GM23248 (cell line): ENCODE measurements around the gene EDC4. TPM values are rescaled to one million over a fixed set of nuclear protein-coding genes. Genes with fewer than 3 reads are reported as not detected.

Source experiments
- DNase-seq: peaks from one replicate; pipeline ENCODE4 v3.0.0-alpha.2; 2015
- H2AFZ ChIP-seq: fragments of 200-600 bp; sonication (generic); 2 replicates; pipeline ENCODE4 v1.6.1; 2016; ENCODE audit warnings: antibody characterized with exemption
- H3F3A ChIP-seq: fragments of 200-600 bp; sonication (generic); 2 replicates; pipeline ENCODE4 v1.6.1; 2016; ENCODE audit warnings: mild to moderate bottlenecking, antibody characterized with exemption, mixed run types; ENCODE audit not compliant: insufficient read depth
- H3K27ac ChIP-seq: fragments of 200-600 bp; sonication (generic); 2 replicates; pipeline ENCODE4 v1.5.1; 2016; ENCODE audit warnings: mild to moderate bottlenecking
- H3K27me3 ChIP-seq: fragments of 200-600 bp; sonication (generic); replicated peaks from 2 replicates; pipeline ENCODE4 v1.6.1; 2016; ENCODE audit warnings: mild to moderate bottlenecking; ENCODE audit not compliant: insufficient read depth
- H3K36me3 ChIP-seq: fragments of 200-600 bp; sonication (generic); 2 replicates; pipeline ENCODE4 v1.6.1; 2016; ENCODE audit warnings: low read depth, mild to moderate bottlenecking
- H3K4me1 ChIP-seq: fragments of 200-600 bp; sonication (generic); 2 replicates; pipeline ENCODE4 v1.6.1; 2016; ENCODE audit warnings: mild to moderate bottlenecking; ENCODE audit not compliant: insufficient read depth
- H3K4me2 ChIP-seq: fragments of 200-600 bp; sonication (generic); one replicate; pipeline ENCODE4 v1.6.1; 2016; ENCODE audit warnings: mild to moderate bottlenecking; ENCODE audit not compliant: unreplicated experiment
- H3K4me3 ChIP-seq: fragments of 200-600 bp; sonication (generic); 2 replicates; pipeline ENCODE4 v1.5.1; 2016; ENCODE audit warnings: mild to moderate bottlenecking
- H3K79me2 ChIP-seq: fragments of 200-600 bp; sonication (generic); 2 replicates; pipeline ENCODE4 v1.6.1; 2016; ENCODE audit warnings: mild to moderate bottlenecking; ENCODE audit not compliant: insufficient read depth
- H3K9ac ChIP-seq: fragments of 200-600 bp; sonication (generic); 2 replicates; pipeline ENCODE4 v1.6.1; 2016; ENCODE audit warnings: mild to moderate bottlenecking
- H3K9me2 ChIP-seq: fragments of 200-600 bp; sonication (generic); 2 replicates; pipeline ENCODE4 v1.6.1; 2016; ENCODE audit warnings: mixed run types, mild to moderate bottlenecking, moderate library complexity; ENCODE audit not compliant: insufficient read depth
- H3K9me3 ChIP-seq: fragments of 200-600 bp; sonication (generic); one replicate; pipeline ENCODE4 v1.6.1; 2017; ENCODE audit warnings: low read depth
- H4K20me1 ChIP-seq: fragments of 200-600 bp; sonication (generic); 2 replicates; pipeline ENCODE4 v1.6.0; 2016; ENCODE audit not compliant: insufficient read depth
- EZH2 ChIP-seq: fragments of 200-600 bp; sonication (generic); IDR thresholded peaks from 2 replicates; pipeline ENCODE4 v1.6.1; 2018; ENCODE audit warnings: antibody characterized with exemption, mild to moderate bottlenecking; ENCODE audit not compliant: insufficient read depth, poor library complexity, severe bottlenecking
- EZH2phosphoT487 ChIP-seq: fragments of 200-600 bp; sonication (generic); IDR thresholded peaks from 2 replicates; pipeline ENCODE4 v1.6.1; 2018; ENCODE audit warnings: antibody characterized with exemption, moderate library complexity, mild to moderate bottlenecking, low read depth; ENCODE audit not compliant: insufficient read depth
- WGBS, 2 experiments: methylation state at CpG; one replicate each; pipeline ENCODE4 v1.1.6; 2015 to 2017; ENCODE audit warnings: low lambda C conversion rate in 2 of 2, low coverage in 1 of 2; ENCODE audit errors: missing lambda C conversion rate in 2 of 2; 5-methylcytosine and 5-hydroxymethylcytosine counted together
- in situ Hi-C: fragments of 300-500 bp; cut with MboI; formaldehyde crosslinking; loops from 2 replicates; pipeline ENCODE4 v1.15.0; 2020
- polyA plus RNA-seq: library from polyadenylated mRNA; unstranded; fragments of >200 nt; fragmentation: Nextera tagmentation; extraction: Ambion mirVana; gene quantifications from 2 replicates; pipeline ENCODE4 v1.2.1, GENCODE V29; 2016
- total RNA-seq: library from RNA; depleted of rRNA; stranded (reverse); fragments of >200 nt; shearing (Covaris generic); gene quantifications from 2 replicates; pipeline ENCODE4 v1.2.3, GENCODE V29; 2014

EDC4 gene
- total and polyA plus RNA-seq, 2 experiments from 2014 or later: 39.9 to 48.5 TPM

DNA sequence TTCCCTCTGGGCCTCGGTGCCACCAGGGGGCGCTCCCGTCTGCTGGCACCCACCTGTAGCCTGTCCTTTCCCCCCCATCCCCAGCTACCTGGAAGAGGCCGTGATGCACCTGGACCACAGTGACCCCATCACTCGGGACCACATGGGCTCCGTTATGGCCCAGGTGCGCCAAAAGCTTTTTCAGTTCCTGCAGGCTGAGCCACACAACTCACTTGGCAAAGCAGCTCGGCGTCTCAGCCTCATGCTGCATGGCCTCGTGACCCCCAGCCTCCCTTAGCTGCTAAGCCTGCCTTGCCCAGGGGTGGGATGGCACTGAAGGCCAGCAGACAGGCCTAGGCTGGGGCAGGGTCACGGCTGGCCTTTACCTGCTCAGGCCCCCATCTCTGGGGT lies 11.0 kb downstream of the EDC4 start:
- no peaks in the 10 kb centered on the region for H4K20me1 ChIP-seq
- H3K79me2 ChIP-seq: no peaks in the 10 kb centered on the region
- no peak overlapping the region for H3K4me2 ChIP-seq
- TF ChIP-seq EZH2 (no peak), EZH2phosphoT487 (no peak)
- H2AFZ ChIP-seq: no peak overlapping the region
- in situ Hi-C loops: no loop called here
- DNase-seq: peak; percentile 61
- H3F3A ChIP-seq: peaks cover 11% of the 10 kb centered on the region
- no peaks in the 10 kb centered on the region for H3K9me3 ChIP-seq
- no peaks in the 10 kb centered on the region for H3K9me2 ChIP-seq
- 65 to 66% methylated on average over 11 of the region's 11 CpGs for WGBS, 2 experiments
- no peak overlapping the region for H3K4me3 ChIP-seq
- H3K4me1 ChIP-seq: peaks cover 6% of the 10 kb centered on the region; the same call in 1 of the 2 replicates
- H3K9ac ChIP-seq: no peak overlapping the region
- peaks cover 7% of the 10 kb centered on the region; the same call in 1 of the 2 replicates for H3K36me3 ChIP-seq
- no peak overlapping the region for H3K27ac ChIP-seq
- no peaks in the 10 kb centered on the region for H3K27me3 ChIP-seq

DNA sequence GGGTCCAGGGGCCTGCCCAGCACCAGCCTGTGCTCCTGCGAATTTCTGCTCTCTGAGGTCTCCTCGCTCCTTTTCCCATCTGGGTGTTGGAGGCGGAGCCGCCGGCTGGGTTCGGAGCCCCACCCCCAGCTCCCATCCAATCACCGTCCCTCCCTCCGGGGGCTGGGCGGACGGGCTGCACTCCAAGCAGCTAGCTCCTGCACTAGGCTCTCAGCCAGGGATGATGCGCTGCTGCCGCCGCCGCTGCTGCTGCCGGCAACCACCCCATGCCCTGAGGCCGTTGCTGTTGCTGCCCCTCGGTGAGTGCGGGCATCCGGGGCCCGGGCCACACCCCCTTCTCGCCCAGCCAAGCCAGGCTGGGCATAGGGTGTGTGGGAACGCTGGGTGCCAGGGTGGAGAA lies 11.8 kb downstream of the EDC4 start, which contains the start of gene NRN1L:
Gene NRN1L, plus strand, starts transcription at position 202 of the 400 bp plus-strand sequence. Its CDS starts 19 bp downstream, at position 221.
- Histone ChIP-seq H3K9me2 (no peaks in the 10 kb centered on the region), H4K20me1 (no peaks in the 10 kb centered on the region), H3K27me3 (no peaks in the 10 kb centered on the region), H3K9ac (no peak within 1 kb of the TSS), H3K4me3 (no peak within 1 kb of the TSS), H3F3A (peaks cover 11% of the 10 kb centered on the region), H3K9me3 (no peaks in the 10 kb centered on the region), H3K4me2 (peak within 1 kb of the TSS; percentile 56), H2AFZ (no peak within 1 kb of the TSS), H3K27ac (0 out of 2 replicates have a peak within 1 kb of the TSS, but pooled peaks have one; percentile 14), H3K36me3 (peaks cover 4% of the 10 kb centered on the region; the same call in 1 of the 2 replicates), H3K4me1 (peaks cover 6% of the 10 kb centered on the region; the same call in 1 of the 2 replicates), H3K79me2 (no peaks in the 10 kb centered on the region)
- peak; percentile 95 for DNase-seq
- TF ChIP-seq EZH2phosphoT487: no peak
- no peak for TF ChIP-seq EZH2
- in situ Hi-C loops: no loop called here
- 3 to 7% methylated on average over 16 to 22 of the region's 22 CpGs for WGBS, 2 experiments

DNA sequence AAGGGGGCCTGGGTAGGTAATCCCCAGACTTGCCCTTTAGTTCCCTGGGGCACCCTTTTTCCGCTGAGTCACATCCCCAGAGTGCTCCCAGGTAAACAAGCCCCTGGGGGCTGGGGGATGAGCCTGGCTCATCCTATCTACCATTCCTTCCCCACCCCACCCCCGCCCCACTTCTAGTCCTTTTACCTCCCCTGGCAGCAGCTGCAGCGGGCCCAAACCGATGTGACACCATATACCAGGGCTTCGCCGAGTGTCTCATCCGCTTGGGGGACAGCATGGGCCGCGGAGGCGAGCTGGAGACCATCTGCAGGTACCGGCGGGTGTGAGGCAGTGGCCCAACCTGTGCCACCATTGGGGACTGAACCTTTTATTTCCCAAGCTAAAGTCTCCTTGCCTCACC lies 12.7 kb downstream of the EDC4 start:
- Histone ChIP-seq H3K27ac (no peak overlapping the region), H3K9me3 (no peaks in the 10 kb centered on the region), H4K20me1 (no peaks in the 10 kb centered on the region), H3K9ac (no peak overlapping the region), H3K4me3 (no peak overlapping the region), H3K79me2 (no peaks in the 10 kb centered on the region), H3F3A (peaks cover 11% of the 10 kb centered on the region), H3K36me3 (no peaks in the 10 kb centered on the region; the same call in 1 of the 2 replicates), H3K27me3 (no peaks in the 10 kb centered on the region), H3K4me1 (peaks cover 6% of the 10 kb centered on the region; the same call in 1 of the 2 replicates), H3K4me2 (no peak overlapping the region), H3K9me2 (no peaks in the 10 kb centered on the region), H2AFZ (no peak overlapping the region)
- in situ Hi-C loops: no loop called here
- 91 to 93% methylated on average over 10 to 12 of the region's 12 CpGs for WGBS, 2 experiments
- TF ChIP-seq EZH2phosphoT487 (no peak), EZH2 (no peak)
- DNase-seq: no peak

DNA sequence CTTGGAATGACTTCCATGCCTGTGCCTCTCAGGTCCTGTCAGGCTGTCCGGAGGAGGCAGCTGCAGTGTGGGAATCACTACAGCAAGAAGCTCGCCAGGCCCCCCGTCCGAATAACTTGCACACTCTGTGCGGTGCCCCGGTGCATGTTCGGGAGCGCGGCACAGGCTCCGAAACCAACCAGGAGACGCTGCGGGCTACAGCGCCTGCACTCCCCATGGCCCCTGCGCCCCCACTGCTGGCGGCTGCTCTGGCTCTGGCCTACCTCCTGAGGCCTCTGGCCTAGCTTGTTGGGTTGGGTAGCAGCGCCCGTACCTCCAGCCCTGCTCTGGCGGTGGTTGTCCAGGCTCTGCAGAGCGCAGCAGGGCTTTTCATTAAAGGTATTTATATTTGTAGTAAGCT lies 13.1 kb downstream of the EDC4 start:
- no peak overlapping the region for H3K4me3 ChIP-seq
- in situ Hi-C loops: no loop called here
- H3K27ac ChIP-seq: no peak overlapping the region
- H3K27me3 ChIP-seq: no peaks in the 10 kb centered on the region
- H3K9me2 ChIP-seq: no peaks in the 10 kb centered on the region
- peaks cover 11% of the 10 kb centered on the region for H3F3A ChIP-seq
- H4K20me1 ChIP-seq: no peaks in the 10 kb centered on the region
- no peak for TF ChIP-seq EZH2
- peaks cover 6% of the 10 kb centered on the region; the same call in 1 of the 2 replicates for H3K4me1 ChIP-seq
- no peak overlapping the region for H3K4me2 ChIP-seq
- H2AFZ ChIP-seq: no peak overlapping the region
- H3K9ac ChIP-seq: no peak overlapping the region
- no peaks in the 10 kb centered on the region for H3K79me2 ChIP-seq
- no peak for DNase-seq
- no peaks in the 10 kb centered on the region; the same call in 1 of the 2 replicates for H3K36me3 ChIP-seq
- 94 to 97% methylated on average over 18 to 19 of the region's 19 CpGs for WGBS, 2 experiments
- H3K9me3 ChIP-seq: no peaks in the 10 kb centered on the region
